Ishikawa (cell line): Measurements from ENCODE around the gene PRDM7.

Experiments used
- NFIC ChIP-seq: IDR thresholded peaks from 2 replicates; pipeline ENCODE4 v1.6.1; 2012
- TAF1 ChIP-seq: IDR thresholded peaks from 2 replicates; pipeline ENCODE4 v1.6.1; 2012; ENCODE audit warnings: low read depth, mild to moderate bottlenecking
- TCF12 ChIP-seq: IDR thresholded peaks from 2 replicates; pipeline ENCODE4 v1.6.1; 2012; ENCODE audit warnings: low read depth
- TF ChIP-seq, protein P1 (sequence below): IDR thresholded peaks from 2 replicates; pipeline ENCODE4 v1.6.1; 2012

DNA sequence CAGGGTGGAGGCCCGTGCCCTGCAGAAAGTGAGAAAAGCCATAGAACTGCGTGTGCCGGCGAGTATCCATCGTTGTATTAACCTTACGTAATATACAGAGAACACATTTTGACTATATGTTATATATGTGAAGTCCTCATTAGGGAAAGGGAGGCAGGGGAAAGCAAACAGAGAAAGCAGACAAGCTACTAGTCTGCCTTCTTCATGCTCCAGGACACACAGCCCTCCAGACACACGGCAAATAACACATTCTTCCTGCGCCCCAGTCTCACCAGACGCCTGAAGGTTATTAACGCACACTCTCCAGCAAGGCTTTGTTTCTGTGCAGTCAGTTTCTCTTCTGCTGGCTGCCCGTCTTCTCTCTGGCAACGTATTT lies 28.8 kb downstream of the PRDM7 start:
- TF ChIP-seq TCF12 = no peak
- TF ChIP-seq, protein P1, sequence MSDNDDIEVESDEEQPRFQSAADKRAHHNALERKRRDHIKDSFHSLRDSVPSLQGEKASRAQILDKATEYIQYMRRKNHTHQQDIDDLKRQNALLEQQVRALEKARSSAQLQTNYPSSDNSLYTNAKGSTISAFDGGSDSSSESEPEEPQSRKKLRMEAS = no peak
- no peak for TF ChIP-seq TAF1
- TF ChIP-seq NFIC = no peak
